ENCODE results near the gene ATP8A2.

ATP8A2 gene

GRCh38 chr13:26036383-26036782 lies 664.6 kb downstream of the ATP8A2 start:
- in situ Hi-C loops (cut with HindIII; ENCODE audit: low sequenced_read_pairs) = no loop called here
- no peak overlapping the region for H3K4me3 ChIP-seq (ENCODE audit: low read depth, low read length)
- TF ChIP-seq CTCF (IDR thresholded peaks at IDR 0.05; ENCODE audit: low read depth, low read length) = no peak
- no peak for DNase-seq (ENCODE audit: low read depth, low spot score)

- no peak for DNase-seq (ENCODE audit: low read depth, low spot score)
- TF ChIP-seq CTCF (IDR thresholded peaks at IDR 0.05; ENCODE audit: low read depth, low read length) = peak; percentile 64
- no peak overlapping the region for H3K4me3 ChIP-seq (ENCODE audit: low read depth, low read length)
- in situ Hi-C loops (cut with HindIII; ENCODE audit: low sequenced_read_pairs) = no loop called here
These were observed 665.5 kb downstream of the ATP8A2 start for GRCh38 chr13:26037302-26037701.

- in situ Hi-C loops (cut with HindIII; ENCODE audit: low sequenced_read_pairs) = no loop called here
- no peak for TF ChIP-seq CTCF (IDR thresholded peaks at IDR 0.05; ENCODE audit: low read depth, low read length)
- no peak for DNase-seq (ENCODE audit: low read depth, low spot score)
- H3K4me3 ChIP-seq (ENCODE audit: low read depth, low read length) = no peak overlapping the region
These were observed 667.2 kb downstream of the ATP8A2 start for GRCh38 chr13:26038931-26039475.

GRCh38 chr13:26041444-26041843 lies 669.7 kb downstream of the ATP8A2 start:
- TF ChIP-seq CTCF (IDR thresholded peaks at IDR 0.05; ENCODE audit: low read depth, low read length) = no peak
- H3K4me3 ChIP-seq (ENCODE audit: low read depth, low read length) = no peak overlapping the region
- no peak for DNase-seq (ENCODE audit: low read depth, low spot score)
- in situ Hi-C loops (cut with HindIII; ENCODE audit: low sequenced_read_pairs) = no loop called here

GRCh38 chr13:26042785-26043184 lies 671.0 kb downstream of the ATP8A2 start:
- in situ Hi-C loops (cut with HindIII; ENCODE audit: low sequenced_read_pairs) = no loop called here
- no peak overlapping the region for H3K4me3 ChIP-seq (ENCODE audit: low read depth, low read length)
- no peak for TF ChIP-seq CTCF (IDR thresholded peaks at IDR 0.05; ENCODE audit: low read depth, low read length)
- DNase-seq (ENCODE audit: low read depth, low spot score) = no peak

GRCh38 chr13:26045142-26045541 lies 673.4 kb downstream of the ATP8A2 start:
- in situ Hi-C loops (cut with HindIII; ENCODE audit: low sequenced_read_pairs) = no loop called here
- no peak for TF ChIP-seq CTCF (IDR thresholded peaks at IDR 0.05; ENCODE audit: low read depth, low read length)
- no peak for DNase-seq (ENCODE audit: low read depth, low spot score)
- no peak overlapping the region for H3K4me3 ChIP-seq (ENCODE audit: low read depth, low read length)

- in situ Hi-C loops (cut with HindIII; ENCODE audit: low sequenced_read_pairs) = no loop called here
- DNase-seq (ENCODE audit: low read depth, low spot score) = no peak
- no peak overlapping the region for H3K4me3 ChIP-seq (ENCODE audit: low read depth, low read length)
- TF ChIP-seq CTCF (IDR thresholded peaks at IDR 0.05; ENCODE audit: low read depth, low read length) = no peak
These were observed 674.9 kb downstream of the ATP8A2 start for GRCh38 chr13:26046639-26047038.
